Measurements from ENCODE around the gene XPC.

- TF ChIP-seq CTCF (IDR thresholded peaks at IDR 0.05; ENCODE audit: insufficient read depth, low read length, poor library complexity, severe bottlenecking) = no peak
- TF ChIP-seq EZH2phosphoT487 (conservative IDR thresholded peaks at IDR 0.05; ENCODE audit: low read length) = no peak
Measured at GRCh38 chr3:14124223-14124614, 54.2 kb downstream of the XPC start.

Data from SU-DHL-6 (cell line).